Fibroblast of mammary gland (primary cell): ENCODE data around the gene SMIM41.
A peak's percentile ranks its signal among the peaks of the same experiment; 100 is the strongest.

Experiments
- DNase-seq: peaks from one replicate; pipeline ENCODE4 v3.0.0-alpha.2; 2010; ENCODE audit warnings: low read depth
- H3K4me3 ChIP-seq: 2 replicates; pipeline ENCODE4 v1.5.1; 2011; ENCODE audit warnings: low read depth, mild to moderate bottlenecking, low read length, moderate library complexity; ENCODE audit not compliant: control insufficient read depth
- TF ChIP-seq, protein P1 (sequence below): conservative IDR thresholded peaks from 2 replicates; pipeline ENCODE4 v1.5.1; 2011; ENCODE audit warnings: low read depth, low read length, inconsistent platforms; ENCODE audit not compliant: control insufficient read depth, insufficient read depth

Gene SMIM41

DNA sequence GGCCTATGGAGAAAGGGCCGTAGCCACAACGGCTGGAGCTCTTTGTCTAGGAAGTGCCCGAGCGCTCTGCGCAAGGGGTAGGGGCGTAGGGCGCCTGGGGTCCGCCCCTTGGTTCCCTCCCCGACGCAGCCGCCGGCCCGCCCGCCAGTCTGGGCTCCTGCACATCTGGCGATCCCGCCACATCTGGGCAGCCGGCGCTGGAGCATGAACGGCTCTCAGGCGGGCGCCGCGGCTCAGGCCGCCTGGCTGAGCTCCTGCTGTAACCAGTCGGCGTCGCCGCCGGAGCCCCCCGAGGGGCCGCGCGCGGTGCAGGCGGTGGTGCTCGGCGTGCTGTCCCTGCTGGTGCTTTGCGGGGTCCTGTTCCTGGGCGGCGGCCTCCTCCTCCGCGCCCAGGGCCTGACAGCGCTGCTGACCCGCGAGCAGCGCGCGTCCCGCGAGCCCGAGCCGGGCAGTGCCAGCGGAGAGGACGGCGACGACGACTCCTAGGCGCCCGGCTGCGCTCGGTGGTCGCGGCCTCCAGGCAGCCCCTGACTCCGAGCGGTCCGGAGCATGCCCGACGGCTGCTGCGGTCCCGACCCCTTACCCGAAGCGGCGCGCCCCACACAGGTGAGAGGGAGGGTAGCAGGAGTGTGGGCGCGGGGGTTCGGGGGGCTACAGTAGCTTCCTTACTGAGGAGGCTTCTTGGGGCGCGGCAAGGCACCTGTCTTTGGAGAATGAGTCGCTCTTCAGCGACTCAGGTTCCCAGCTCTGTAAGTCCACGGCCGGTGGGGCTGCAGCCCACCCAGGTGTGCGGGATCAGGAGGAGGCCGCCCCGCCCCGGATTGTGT lies at the start of gene SMIM41:
Gene SMIM41, plus strand, starts transcription at position 129 of the 827 bp plus-strand sequence. Its CDS starts 76 bp downstream, at position 205.
- no peak for DNase-seq
- TF ChIP-seq, protein P1, sequence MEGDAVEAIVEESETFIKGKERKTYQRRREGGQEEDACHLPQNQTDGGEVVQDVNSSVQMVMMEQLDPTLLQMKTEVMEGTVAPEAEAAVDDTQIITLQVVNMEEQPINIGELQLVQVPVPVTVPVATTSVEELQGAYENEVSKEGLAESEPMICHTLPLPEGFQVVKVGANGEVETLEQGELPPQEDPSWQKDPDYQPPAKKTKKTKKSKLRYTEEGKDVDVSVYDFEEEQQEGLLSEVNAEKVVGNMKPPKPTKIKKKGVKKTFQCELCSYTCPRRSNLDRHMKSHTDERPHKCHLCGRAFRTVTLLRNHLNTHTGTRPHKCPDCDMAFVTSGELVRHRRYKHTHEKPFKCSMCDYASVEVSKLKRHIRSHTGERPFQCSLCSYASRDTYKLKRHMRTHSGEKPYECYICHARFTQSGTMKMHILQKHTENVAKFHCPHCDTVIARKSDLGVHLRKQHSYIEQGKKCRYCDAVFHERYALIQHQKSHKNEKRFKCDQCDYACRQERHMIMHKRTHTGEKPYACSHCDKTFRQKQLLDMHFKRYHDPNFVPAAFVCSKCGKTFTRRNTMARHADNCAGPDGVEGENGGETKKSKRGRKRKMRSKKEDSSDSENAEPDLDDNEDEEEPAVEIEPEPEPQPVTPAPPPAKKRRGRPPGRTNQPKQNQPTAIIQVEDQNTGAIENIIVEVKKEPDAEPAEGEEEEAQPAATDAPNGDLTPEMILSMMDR, result no peak
- no peak within 1 kb of the TSS for H3K4me3 ChIP-seq

DNA sequence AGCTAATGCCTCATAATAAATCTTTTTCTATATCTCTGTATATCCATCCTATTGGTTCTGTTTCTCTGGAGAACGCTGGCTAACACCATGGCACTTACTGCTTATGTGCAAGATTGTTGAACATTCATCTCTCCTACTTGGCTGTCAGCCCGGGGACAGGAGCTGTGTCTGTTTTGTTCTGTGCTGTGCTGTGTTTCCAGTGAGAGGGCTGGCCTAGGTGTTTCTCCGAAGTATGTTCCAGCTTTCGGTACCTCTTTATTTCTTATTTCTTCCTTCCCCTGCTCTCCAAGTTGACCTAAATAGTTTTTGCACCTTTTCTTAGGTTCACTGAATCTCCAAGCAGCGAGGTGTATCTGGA lies 47.1 kb upstream of the SMIM41 start:
- TF ChIP-seq, protein P1, result no peak
- peak; percentile 86 for DNase-seq
- H3K4me3 ChIP-seq, result peak overlapping the region; percentile 44

DNA sequence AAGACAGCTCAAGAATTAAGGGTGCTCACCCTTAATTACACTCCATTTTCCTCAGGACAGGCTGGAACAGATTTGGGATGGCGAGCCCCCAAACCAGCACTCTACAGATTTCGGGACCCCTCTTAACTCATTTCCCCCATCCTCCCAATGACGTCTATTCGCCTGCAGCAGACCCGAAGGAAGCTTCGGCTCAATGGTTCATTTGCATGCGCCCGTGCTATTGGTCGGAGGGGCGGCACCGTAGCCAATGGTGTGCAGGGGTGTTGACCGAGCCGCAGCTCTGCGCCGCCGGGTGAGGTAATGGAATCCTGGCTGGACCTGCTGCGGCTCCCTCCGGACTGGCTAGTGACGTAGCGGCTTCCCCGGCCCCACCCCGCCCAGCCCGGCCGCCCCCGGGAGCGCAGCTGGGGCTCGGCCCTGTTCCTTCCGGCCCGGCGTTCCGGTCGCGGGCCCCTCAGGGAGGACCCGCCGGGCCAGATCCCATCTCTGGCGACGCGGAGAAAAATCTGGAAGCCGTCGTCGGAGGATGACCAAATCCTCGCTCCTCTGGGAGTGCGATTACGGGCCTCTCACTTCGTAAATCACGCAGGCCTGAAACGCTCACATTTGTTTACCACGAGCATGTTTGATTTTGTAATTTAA lies 46.6 kb upstream of the SMIM41 start:
- TF ChIP-seq, protein P1, result no peak
- DNase-seq, result peak; percentile 95
- peak overlapping the region; percentile 47 for H3K4me3 ChIP-seq

DNA sequence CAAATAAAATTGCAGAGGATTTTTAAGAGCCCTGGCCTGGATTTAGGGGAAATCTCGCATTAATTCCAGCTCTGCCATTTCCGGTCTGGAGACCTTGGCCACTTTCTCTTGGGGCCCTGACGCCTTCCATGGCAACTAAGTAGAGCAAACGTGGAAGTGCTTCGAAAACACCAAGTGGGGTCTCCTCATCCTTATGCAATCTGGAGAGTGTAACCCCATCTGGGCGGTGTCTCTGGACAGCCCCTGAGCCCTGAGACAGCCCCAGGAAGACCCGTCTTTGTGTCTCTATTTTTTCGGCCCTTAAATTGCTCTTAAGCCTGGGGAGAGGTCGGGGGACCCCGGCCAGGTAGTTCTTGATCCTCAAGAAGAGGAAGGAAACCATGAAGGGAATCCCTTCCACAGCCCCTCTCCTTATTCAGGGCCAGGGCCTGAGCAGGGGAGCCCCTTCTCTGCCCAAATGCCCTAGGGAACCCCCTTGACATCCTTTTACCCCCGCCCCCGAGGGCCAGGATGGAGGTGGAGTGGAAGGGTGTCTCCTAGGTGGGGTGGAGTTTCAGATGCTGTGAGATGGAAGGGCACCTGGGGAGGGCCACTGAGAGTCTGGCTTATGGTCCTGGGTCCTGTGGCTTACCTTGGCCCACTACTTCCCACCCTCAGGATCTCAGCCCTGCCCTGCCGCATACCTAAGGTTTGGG lies 45.9 kb upstream of the SMIM41 start:
- DNase-seq, result no peak
- TF ChIP-seq, protein P1, result no peak
- H3K4me3 ChIP-seq, result peak overlapping the region; percentile 47

DNA sequence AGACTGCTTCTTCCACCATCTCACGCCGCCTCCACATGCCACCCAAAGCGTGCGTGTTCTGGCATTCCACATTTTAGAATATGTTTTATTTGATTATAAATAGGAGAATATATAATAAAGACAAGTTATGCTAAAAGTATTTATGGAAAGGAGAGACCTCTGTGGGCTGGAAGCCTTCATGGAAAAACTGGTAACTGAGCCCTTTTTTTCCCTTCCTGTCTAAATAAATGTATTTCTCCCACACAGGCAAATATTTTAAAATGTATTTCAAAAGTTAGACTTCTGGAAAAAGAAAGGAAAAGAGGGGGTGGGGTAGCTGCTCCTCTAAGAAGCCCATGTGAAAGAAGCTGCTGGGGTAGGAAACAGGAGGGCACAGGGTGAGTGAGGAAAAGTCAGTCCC lies 44.3 kb upstream of the SMIM41 start:
- DNase-seq, result no peak
- no peak overlapping the region for H3K4me3 ChIP-seq
- TF ChIP-seq, protein P1, result no peak

DNA sequence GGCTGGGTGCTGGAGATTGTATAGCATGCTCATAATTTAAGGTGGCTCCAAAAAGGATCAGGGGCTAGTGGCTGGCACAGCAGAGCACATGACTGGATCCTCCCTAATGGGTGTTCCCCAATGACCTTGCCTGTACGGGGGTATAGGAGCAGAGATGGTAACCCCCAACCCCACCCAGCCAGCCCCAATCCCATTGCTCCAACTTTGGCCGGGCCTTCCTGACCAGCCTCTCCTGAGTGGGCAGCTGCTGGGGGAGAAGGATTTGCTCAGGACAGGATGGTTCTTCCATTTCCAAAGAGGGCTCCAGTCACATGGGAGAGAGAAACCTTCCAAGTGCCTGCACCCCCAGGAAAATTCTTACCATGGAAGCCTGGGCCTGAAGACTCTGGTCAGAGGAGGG lies 43.6 kb upstream of the SMIM41 start:
- TF ChIP-seq, protein P1, result no peak
- no peak overlapping the region for H3K4me3 ChIP-seq
- no peak for DNase-seq
